MM.1S (cell line): ENCODE results near the gene PMM2.

Source experiments
- DNase-seq: peaks from one replicate; pipeline ENCODE4 v3.0.0-alpha.2; 2015
- H2AFZ ChIP-seq: fragments of 300-600 bp; sonication (generic); 2 replicates; pipeline ENCODE4 v1.6.0; 2016; ENCODE audit warnings: antibody characterized with exemption, low read length
- H3F3A ChIP-seq: fragments of 300-600 bp; sonication (generic); 2 replicates; pipeline ENCODE4 v1.6.1; 2016; ENCODE audit warnings: mild to moderate bottlenecking, antibody characterized with exemption, low read length, moderate library complexity, mixed read lengths; ENCODE audit not compliant: insufficient read depth
- H3K27ac ChIP-seq: fragments of 300-600 bp; sonication (generic); 2 replicates; pipeline ENCODE4 v1.5.1; 2016; ENCODE audit warnings: mild to moderate bottlenecking, low read length
- H3K27me3 ChIP-seq: fragments of 300-600 bp; sonication (generic); replicated peaks from 2 replicates; pipeline ENCODE4 v1.6.0; 2016; ENCODE audit warnings: low read length; ENCODE audit not compliant: insufficient read depth
- H3K36me3 ChIP-seq: fragments of 300-600 bp; sonication (generic); replicated peaks from 2 replicates; pipeline ENCODE4 v1.6.1; 2016; ENCODE audit warnings: mild to moderate bottlenecking, low read length, mixed read lengths; ENCODE audit not compliant: insufficient read depth
- H3K4me1 ChIP-seq: fragments of 300-600 bp; sonication (generic); 2 replicates; pipeline ENCODE4 v1.6.1; 2016; ENCODE audit warnings: low read length, mixed read lengths
- H3K4me2 ChIP-seq: fragments of 300-600 bp; sonication (generic); 2 replicates; pipeline ENCODE4 v1.6.0; 2016; ENCODE audit warnings: low read depth, low read length
- H3K4me3 ChIP-seq: fragments of 300-600 bp; sonication (generic); 2 replicates; pipeline ENCODE4 v1.5.1; 2016; ENCODE audit warnings: low read length, mixed read lengths
- H3K79me2 ChIP-seq: fragments of 300-600 bp; sonication (generic); 2 replicates; pipeline ENCODE4 v1.6.1; 2016; ENCODE audit warnings: mixed run types, low read length, mixed read lengths
- H3K9ac ChIP-seq: fragments of 300-600 bp; sonication (generic); 2 replicates; pipeline ENCODE4 v1.6.1; 2016; ENCODE audit warnings: low read length, mixed read lengths
- H3K9me2 ChIP-seq: fragments of 300-600 bp; sonication (generic); replicated peaks from 2 replicates; pipeline ENCODE4 v1.6.1; 2016; ENCODE audit warnings: mild to moderate bottlenecking, low read length, mixed read lengths; ENCODE audit not compliant: insufficient read depth
- H3K9me3 ChIP-seq: fragments of 300-600 bp; sonication (generic); replicated peaks from 2 replicates; pipeline ENCODE4 v1.6.1; 2016; ENCODE audit warnings: mild to moderate bottlenecking, low read length, mixed read lengths; ENCODE audit not compliant: insufficient read depth
- H4K20me1 ChIP-seq: fragments of 300-600 bp; sonication (generic); 2 replicates; pipeline ENCODE4 v1.6.1; 2016; ENCODE audit warnings: mild to moderate bottlenecking, low read length, moderate library complexity, mixed read lengths; ENCODE audit not compliant: insufficient read depth
- EZH2 ChIP-seq: fragments of 300-600 bp; sonication (generic); optimal IDR thresholded peaks from 2 replicates; pipeline ENCODE3; 2017; ENCODE audit warnings: low read depth, mild to moderate bottlenecking, antibody characterized with exemption, low read length, mixed read lengths
- EZH2phosphoT487 ChIP-seq: fragments of 300-600 bp; sonication (generic); IDR thresholded peaks from 2 replicates; pipeline ENCODE4 v1.6.1; 2018; ENCODE audit warnings: antibody characterized with exemption, low read length
- TF ChIP-seq, protein P1 (sequence below): fragments of 300-600 bp; sonication (generic); IDR thresholded peaks from 2 replicates; pipeline ENCODE4 v1.5.1; 2016; ENCODE audit warnings: antibody characterized with exemption, low read length, mixed read lengths

Gene PMM2

DNA sequence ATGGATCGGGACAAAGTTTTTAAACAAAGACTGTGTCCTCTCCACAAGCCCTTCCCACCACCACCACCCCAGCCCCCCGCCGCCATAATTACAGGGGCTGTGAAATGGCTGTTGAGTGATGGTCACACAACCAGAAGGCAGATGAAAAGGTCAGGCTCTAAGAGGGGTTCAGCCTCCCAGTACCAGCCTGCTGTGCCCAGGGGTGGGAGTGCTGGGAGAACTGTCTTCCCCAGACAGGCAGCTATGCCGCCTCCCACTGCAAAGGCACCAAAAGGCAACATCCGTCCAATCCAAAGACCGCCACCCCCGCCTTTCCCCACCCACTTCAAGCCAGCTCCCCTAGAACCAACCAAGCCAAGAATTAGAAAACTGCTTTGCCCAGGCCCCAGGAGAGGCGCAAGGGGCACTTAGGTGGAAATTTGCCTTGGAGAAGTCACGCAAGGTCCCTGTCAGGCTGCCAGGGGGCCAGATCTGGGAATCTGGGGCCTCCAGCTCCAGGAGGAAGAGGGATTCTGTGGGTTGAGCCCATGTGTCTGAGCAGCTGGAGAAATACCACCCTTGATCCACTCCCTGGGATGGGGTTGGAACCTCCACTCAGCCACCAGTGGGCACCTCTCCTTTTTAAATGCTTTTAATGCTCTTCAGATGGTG is 56.8 kb downstream of the PMM2 start:
- 0 out of 2 replicates have a peak, but pooled peaks cover 2% of the 10 kb centered on the region for H3K36me3 ChIP-seq

DNA sequence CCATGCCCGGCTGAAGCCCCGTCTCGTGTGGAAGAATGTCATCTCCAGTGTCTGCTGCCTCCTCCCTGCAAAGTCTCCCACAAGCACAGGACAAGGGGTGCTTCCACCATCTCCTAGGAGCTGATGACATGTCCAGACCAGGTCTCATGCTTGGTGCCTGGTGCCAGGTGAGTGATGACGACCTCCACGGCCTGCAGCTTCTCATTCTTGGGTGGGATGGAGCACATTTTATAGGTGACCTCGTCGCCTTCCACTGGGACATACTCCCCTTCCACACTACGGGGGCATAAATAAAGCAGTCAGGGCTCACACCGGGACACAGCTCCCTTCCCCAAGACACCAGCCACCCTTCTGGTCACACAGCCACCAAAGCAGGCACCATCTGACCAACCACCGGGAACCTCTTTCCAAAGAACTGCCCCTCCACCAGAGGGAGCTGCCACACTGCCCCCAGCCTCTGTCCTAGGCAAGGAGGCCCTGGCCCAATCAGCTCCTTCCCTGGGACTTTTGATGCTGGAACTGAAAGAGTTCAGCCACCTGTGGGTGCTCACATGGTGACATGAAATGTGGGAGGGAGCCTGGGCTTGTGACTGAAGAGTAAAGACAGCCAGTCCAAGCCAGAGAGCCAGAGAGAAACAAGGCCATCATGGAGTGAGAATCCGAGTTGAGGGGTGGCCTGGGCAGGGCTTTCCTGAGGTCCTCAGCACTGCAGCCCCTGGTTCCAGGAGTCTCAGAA is 57.6 kb downstream of the PMM2 start:
- Histone ChIP-seq H3K27ac (no peak overlapping the region), H3K9me2 (no peaks in the 10 kb centered on the region), H4K20me1 (no peaks in the 10 kb centered on the region; the same call in 1 of the 2 replicates), H3K27me3 (no peaks in the 10 kb centered on the region), H3K4me1 (no peaks in the 10 kb centered on the region), H3K79me2 (peaks cover 33% of the 10 kb centered on the region), H3K4me2 (no peak overlapping the region), H2AFZ (no peak overlapping the region), H3F3A (peaks cover 9% of the 10 kb centered on the region), H3K9me3 (no peaks in the 10 kb centered on the region), H3K4me3 (no peak overlapping the region), H3K36me3 (0 out of 2 replicates have a peak, but pooled peaks cover 5% of the 10 kb centered on the region), H3K9ac (no peak overlapping the region)
- peak; percentile 14 for DNase-seq
- TF ChIP-seq EZH2phosphoT487 = no peak
- TF ChIP-seq, protein P1, sequence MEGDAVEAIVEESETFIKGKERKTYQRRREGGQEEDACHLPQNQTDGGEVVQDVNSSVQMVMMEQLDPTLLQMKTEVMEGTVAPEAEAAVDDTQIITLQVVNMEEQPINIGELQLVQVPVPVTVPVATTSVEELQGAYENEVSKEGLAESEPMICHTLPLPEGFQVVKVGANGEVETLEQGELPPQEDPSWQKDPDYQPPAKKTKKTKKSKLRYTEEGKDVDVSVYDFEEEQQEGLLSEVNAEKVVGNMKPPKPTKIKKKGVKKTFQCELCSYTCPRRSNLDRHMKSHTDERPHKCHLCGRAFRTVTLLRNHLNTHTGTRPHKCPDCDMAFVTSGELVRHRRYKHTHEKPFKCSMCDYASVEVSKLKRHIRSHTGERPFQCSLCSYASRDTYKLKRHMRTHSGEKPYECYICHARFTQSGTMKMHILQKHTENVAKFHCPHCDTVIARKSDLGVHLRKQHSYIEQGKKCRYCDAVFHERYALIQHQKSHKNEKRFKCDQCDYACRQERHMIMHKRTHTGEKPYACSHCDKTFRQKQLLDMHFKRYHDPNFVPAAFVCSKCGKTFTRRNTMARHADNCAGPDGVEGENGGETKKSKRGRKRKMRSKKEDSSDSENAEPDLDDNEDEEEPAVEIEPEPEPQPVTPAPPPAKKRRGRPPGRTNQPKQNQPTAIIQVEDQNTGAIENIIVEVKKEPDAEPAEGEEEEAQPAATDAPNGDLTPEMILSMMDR = peak; percentile 31

More for the DNA sequence above, 56.8 kb downstream of the PMM2 start:
- no peaks in the 10 kb centered on the region for H3K9me2 ChIP-seq
- H3K27ac ChIP-seq = no peak overlapping the region
- no peaks in the 10 kb centered on the region for H4K20me1 ChIP-seq
- H3F3A ChIP-seq = peaks cover 9% of the 10 kb centered on the region
- no peaks in the 10 kb centered on the region for H3K9me3 ChIP-seq
- DNase-seq = no peak
- no peak overlapping the region for H2AFZ ChIP-seq
- no peak overlapping the region for H3K9ac ChIP-seq
- no peaks in the 10 kb centered on the region for H3K4me1 ChIP-seq
- no peaks in the 10 kb centered on the region for H3K27me3 ChIP-seq
- H3K4me2 ChIP-seq = no peak overlapping the region
- TF ChIP-seq EZH2phosphoT487 (no peak), EZH2 (no peak)
- TF ChIP-seq, protein P1 = no peak
- peaks cover 25% of the 10 kb centered on the region for H3K79me2 ChIP-seq
- no peak overlapping the region for H3K4me3 ChIP-seq

DNA sequence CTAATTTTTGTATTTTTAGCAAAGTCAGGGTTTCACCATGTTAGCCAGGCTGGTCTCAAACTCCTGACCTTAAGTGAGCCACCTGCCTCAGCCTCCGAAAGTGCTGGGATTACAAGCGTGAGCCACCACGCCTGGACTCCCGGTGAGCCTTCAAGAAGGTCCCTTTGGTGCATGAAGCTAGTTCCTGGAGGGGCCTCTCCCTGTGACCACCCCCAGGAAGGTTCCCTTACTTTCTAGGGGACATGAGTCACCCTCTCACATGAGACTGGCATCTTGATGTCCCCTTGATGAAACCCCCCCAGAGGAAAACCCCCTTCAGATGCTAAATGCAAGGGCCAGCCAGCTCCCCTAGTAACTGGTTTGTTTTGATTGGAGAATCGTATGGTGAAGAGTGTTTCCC is 58.3 kb downstream of the PMM2 start:
- no peak overlapping the region for H3K4me3 ChIP-seq
- no peak for DNase-seq
- H3K36me3 ChIP-seq = 0 out of 2 replicates have a peak, but pooled peaks cover 5% of the 10 kb centered on the region
- no peak for TF ChIP-seq EZH2phosphoT487
- TF ChIP-seq, protein P1 = no peak
- TF ChIP-seq EZH2 = no peak
- H3K79me2 ChIP-seq = peaks cover 38% of the 10 kb centered on the region
- H3K9me2 ChIP-seq = no peaks in the 10 kb centered on the region
- no peaks in the 10 kb centered on the region for H3K27me3 ChIP-seq
- no peaks in the 10 kb centered on the region for H3K4me1 ChIP-seq
- no peaks in the 10 kb centered on the region for H3K9me3 ChIP-seq
- H3K4me2 ChIP-seq = no peak overlapping the region
- H3K27ac ChIP-seq = no peak overlapping the region
- no peaks in the 10 kb centered on the region; the same call in 1 of the 2 replicates for H4K20me1 ChIP-seq
- no peak overlapping the region for H3K9ac ChIP-seq
- H2AFZ ChIP-seq = no peak overlapping the region
- peaks cover 9% of the 10 kb centered on the region for H3F3A ChIP-seq
